ENCODE results near the gene MIXL1. TPM values are rescaled to one million over a fixed set of nuclear protein-coding genes. Genes with fewer than 3 reads are reported as not detected.

The MIXL1 gene
- total and polyA plus RNA-seq, 2 experiments from 2014 or later: 0.97 to 1.0 TPM

GRCh38 chr1:226211181-226211821, 12.2 kb upstream of the MIXL1 start:
- Histone ChIP-seq H3F3A (replicated peaks; ENCODE audit: low read depth) (0 out of 2 replicates have a peak, but pooled peaks cover 4% of the 10 kb centered on the region), H3K27me3 (ENCODE audit: insufficient read depth) (peaks cover 7% of the 10 kb centered on the region; the same call in 1 of the 2 replicates), H3K4me2 (peak overlapping the region; percentile 67; the same call in 1 of the 2 replicates), H3K79me2 (replicated peaks; ENCODE audit: insufficient read depth) (no peaks in the 10 kb centered on the region), H3K36me3 (ENCODE audit: insufficient read depth) (no peaks in the 10 kb centered on the region), H2AFZ (0 out of 2 replicates have a peak overlapping the region, but pooled peaks have one; percentile 28), H3K4me3 (no peak overlapping the region), H3K27ac (ENCODE audit: low read depth) (no peak overlapping the region), H3K9me2 (ENCODE audit: insufficient read depth) (no peaks in the 10 kb centered on the region; the same call in 1 of the 2 replicates), H4K20me1 (replicated peaks; ENCODE audit: insufficient read depth) (no peaks in the 10 kb centered on the region), H3K4me1 (ENCODE audit: insufficient read depth) (peaks cover 32% of the 10 kb centered on the region)
- H3K27me3 Mint-ChIP-seq (ENCODE audit: insufficient read depth, low read depth, poor library complexity): peaks cover 16% of the 10 kb centered on the region
- H3K4me1 Mint-ChIP-seq: peaks cover 43% of the 10 kb centered on the region
- H3K27ac Mint-ChIP-seq: no peak overlapping the region
- H3K36me3 Mint-ChIP-seq (ENCODE audit: low read depth): no peaks in the 10 kb centered on the region
- DNase-seq (ENCODE audit: low spot score) (no peak), ATAC-seq (no peak)
- H3K9me3 Mint-ChIP-seq: no peaks in the 10 kb centered on the region
- H3K4me3 Mint-ChIP-seq: no peak overlapping the region
- TF ChIP-seq CREB1 (CRISPR knock-in tag; IDR thresholded peaks at IDR 0.05; ENCODE audit: low read depth): no peak
- TF ChIP-seq ZNF462 (CRISPR knock-in tag; IDR thresholded peaks at IDR 0.05): no peak

GRCh38 chr1:226212545-226212944, 10.9 kb upstream of the MIXL1 start:
- H3K4me2 ChIP-seq: 0 out of 2 replicates have a peak overlapping the region, but pooled peaks have one; percentile 40
- Mint-ChIP-seq H3K36me3 (ENCODE audit: low read depth) (no peaks in the 10 kb centered on the region), H3K27ac (no peak overlapping the region), H3K9me3 (no peaks in the 10 kb centered on the region), H3K4me1 (peaks cover 46% of the 10 kb centered on the region), H3K27me3 (ENCODE audit: insufficient read depth, low read depth, poor library complexity) (peaks cover 16% of the 10 kb centered on the region), H3K4me3 (no peak overlapping the region)
- H4K20me1 ChIP-seq (replicated peaks; ENCODE audit: insufficient read depth): no peaks in the 10 kb centered on the region
- no peak overlapping the region for H3K4me3 ChIP-seq
- H3K79me2 ChIP-seq (replicated peaks; ENCODE audit: insufficient read depth): no peaks in the 10 kb centered on the region
- no peak for ATAC-seq
- H3K36me3 ChIP-seq (ENCODE audit: insufficient read depth): no peaks in the 10 kb centered on the region
- 0 out of 2 replicates have a peak, but pooled peaks cover 4% of the 10 kb centered on the region for H3F3A ChIP-seq (replicated peaks; ENCODE audit: low read depth)
- H3K27ac ChIP-seq (ENCODE audit: low read depth): no peak overlapping the region
- DNase-seq (ENCODE audit: low spot score): no peak
- H3K4me1 ChIP-seq (ENCODE audit: insufficient read depth): peaks cover 32% of the 10 kb centered on the region
- H3K27me3 ChIP-seq (ENCODE audit: insufficient read depth): peaks cover 7% of the 10 kb centered on the region; the same call in 1 of the 2 replicates
- H3K9me2 ChIP-seq (ENCODE audit: insufficient read depth): no peaks in the 10 kb centered on the region; the same call in 1 of the 2 replicates
- no peak overlapping the region; the same call in 1 of the 2 replicates for H2AFZ ChIP-seq
- TF ChIP-seq CREB1 (CRISPR knock-in tag; IDR thresholded peaks at IDR 0.05; ENCODE audit: low read depth): no peak
- no peak for TF ChIP-seq EZH2 (IDR thresholded peaks at IDR 0.05; ENCODE audit: low read depth, unreplicated experiment)
- no peak for TF ChIP-seq ETS1 (IDR thresholded peaks at IDR 0.05)
- TF ChIP-seq ZNF331 (CRISPR knock-in tag; IDR thresholded peaks at IDR 0.05; ENCODE audit: low read depth): no peak
- no peak for TF ChIP-seq NANOG (IDR thresholded peaks at IDR 0.05; ENCODE audit: borderline replicate concordance)
- no peak for TF ChIP-seq ZNF114 (CRISPR knock-in tag; IDR thresholded peaks at IDR 0.05)

All from GM23338 (cell line).